Astrocyte of the cerebellum (primary cell): ENCODE measurements around the gene RGP1.
A peak's percentile ranks its signal among the peaks of the same experiment; 100 is the strongest.

ENCODE experiments used
- DNase-seq: peaks from one replicate; pipeline ENCODE4 v3.0.0-alpha.2; 2011; ENCODE audit warnings: low read depth
- H3K4me3 ChIP-seq: 2 replicates; pipeline ENCODE4 v1.5.1; 2011; ENCODE audit warnings: mild to moderate bottlenecking, low read depth, low read length, moderate library complexity
- CTCF ChIP-seq: IDR thresholded peaks from 2 replicates; pipeline ENCODE4 v1.5.1; 2012; ENCODE audit warnings: low read length, low read depth, moderate library complexity, mild to moderate bottlenecking; ENCODE audit errors: missing control alignments
- in situ Hi-C: cut with HindIII; loops from 2 replicates; pipeline ENCODE4 v1.10.0; 2017; ENCODE audit warnings: low sequenced_read_pairs

The RGP1 gene

GRCh38 chr9:35755071-35755470 is 6.0 kb downstream of the RGP1 start:
- no peak overlapping the region for H3K4me3 ChIP-seq
- in situ Hi-C loops: loop anchor here (25.0 kb wide), 1 partner anchor 132 kb away; no protein-coding TSS in a partner anchor
- DNase-seq: no peak
- TF ChIP-seq CTCF: no peak

GRCh38 chr9:35756275-35757225 is 7.5 kb downstream of the RGP1 start:
- H3K4me3 ChIP-seq: peak overlapping the region; percentile 40
- in situ Hi-C loops: loop anchor here (25.0 kb wide), 1 partner anchor 131 kb away; no protein-coding TSS in a partner anchor
- peak; percentile 58 for TF ChIP-seq CTCF
- no peak for DNase-seq

DNA sequence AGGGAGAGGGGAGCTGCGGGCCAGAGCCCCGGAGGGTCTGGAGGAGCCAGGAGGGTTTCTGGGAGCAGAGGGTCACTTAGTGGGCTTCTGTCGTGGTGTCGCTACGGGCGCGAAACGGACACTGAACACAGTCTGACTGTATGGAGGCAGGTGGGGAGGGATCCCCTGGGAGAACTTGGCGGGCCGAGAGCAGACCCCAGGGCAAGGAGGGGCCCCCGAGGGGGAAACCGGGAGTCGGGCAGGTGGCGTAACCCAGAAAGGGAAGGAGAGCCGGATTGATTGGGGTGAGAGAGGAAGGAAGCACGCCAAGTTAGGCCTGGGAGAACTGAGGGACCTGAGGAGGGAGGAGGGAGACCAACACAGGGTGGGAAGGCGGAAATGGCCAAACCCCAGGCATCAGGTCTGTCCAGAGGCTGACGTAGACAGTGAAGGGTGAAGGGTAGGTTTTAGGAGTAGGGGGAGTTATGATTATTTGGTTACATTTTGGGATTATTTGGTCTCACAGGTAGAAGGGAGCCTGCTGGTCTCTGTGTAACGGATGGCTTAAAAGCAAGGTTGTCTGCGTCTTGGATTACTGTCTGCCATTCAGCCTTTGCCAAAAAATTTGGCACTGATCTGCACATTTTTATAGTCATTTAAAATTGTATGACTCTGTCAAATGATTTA is 8.3 kb downstream of the RGP1 start:
- TF ChIP-seq CTCF: no peak
- in situ Hi-C loops: loop anchor here (25.0 kb wide), 1 partner anchor 130 kb away; no protein-coding TSS in a partner anchor
- peak overlapping the region; percentile 40 for H3K4me3 ChIP-seq
- no peak for DNase-seq

GRCh38 chr9:35757892-35758275 is 8.8 kb downstream of the RGP1 start:
- in situ Hi-C loops: loop anchor here (25.0 kb wide), 1 partner anchor 129 kb away; no protein-coding TSS in a partner anchor
- TF ChIP-seq CTCF: no peak
- no peak overlapping the region for H3K4me3 ChIP-seq

GRCh38 chr9:35758475-35759050 is 9.5 kb downstream of the RGP1 start:
- no peak overlapping the region for H3K4me3 ChIP-seq
- no peak for DNase-seq
- no peak for TF ChIP-seq CTCF
- in situ Hi-C loops: loop anchor here (25.0 kb wide), 1 partner anchor 129 kb away; no protein-coding TSS in a partner anchor

More at GRCh38 chr9:35757892-35758275, 8.8 kb downstream of the RGP1 start:
- DNase-seq: no peak

- no peak overlapping the region for H3K4me3 ChIP-seq
- DNase-seq: no peak
- in situ Hi-C loops: loop anchor here (25.0 kb wide), 1 partner anchor 128 kb away; no protein-coding TSS in a partner anchor
- TF ChIP-seq CTCF: no peak
Measured at GRCh38 chr9:35759795-35760194, 10.7 kb downstream of the RGP1 start.
